Activated CD8-positive, alpha-beta memory T cell treated with anti-CD3 and anti-CD28 coated beads for 36 hours (primary cell): ENCODE measurements around the gene EDNRB. TPM values are rescaled to one million over a fixed set of nuclear protein-coding genes. Genes with fewer than 3 reads are reported as not detected.
"Not testable (repeated sequence)": the region's sequence is repeated elsewhere in the genome, so short reads cannot be mapped to it uniquely, and the experiment has no call there.

ENCODE experiments used
- CTCF ChIA-PET: fragments of 350-600 bp; sonication (Branson Sonifier 250); formaldehyde crosslinking; loops from one replicate; lab custom pipeline; 2021; ENCODE audit warnings: antibody characterized with exemption; lab: Charles Lee
- POLR2A ChIA-PET: fragments of 350-600 bp; sonication (Branson Sonifier 250); formaldehyde crosslinking; loops from one replicate; lab custom pipeline; 2021; ENCODE audit warnings: antibody characterized with exemption; lab: Charles Lee
- total RNA-seq, 2 experiments: library from RNA; stranded (reverse); gene quantifications; one replicate each; pipeline ENCODE4 v1.2.3, GENCODE V29; 2021

The EDNRB gene
- not detected for total RNA-seq

DNA sequence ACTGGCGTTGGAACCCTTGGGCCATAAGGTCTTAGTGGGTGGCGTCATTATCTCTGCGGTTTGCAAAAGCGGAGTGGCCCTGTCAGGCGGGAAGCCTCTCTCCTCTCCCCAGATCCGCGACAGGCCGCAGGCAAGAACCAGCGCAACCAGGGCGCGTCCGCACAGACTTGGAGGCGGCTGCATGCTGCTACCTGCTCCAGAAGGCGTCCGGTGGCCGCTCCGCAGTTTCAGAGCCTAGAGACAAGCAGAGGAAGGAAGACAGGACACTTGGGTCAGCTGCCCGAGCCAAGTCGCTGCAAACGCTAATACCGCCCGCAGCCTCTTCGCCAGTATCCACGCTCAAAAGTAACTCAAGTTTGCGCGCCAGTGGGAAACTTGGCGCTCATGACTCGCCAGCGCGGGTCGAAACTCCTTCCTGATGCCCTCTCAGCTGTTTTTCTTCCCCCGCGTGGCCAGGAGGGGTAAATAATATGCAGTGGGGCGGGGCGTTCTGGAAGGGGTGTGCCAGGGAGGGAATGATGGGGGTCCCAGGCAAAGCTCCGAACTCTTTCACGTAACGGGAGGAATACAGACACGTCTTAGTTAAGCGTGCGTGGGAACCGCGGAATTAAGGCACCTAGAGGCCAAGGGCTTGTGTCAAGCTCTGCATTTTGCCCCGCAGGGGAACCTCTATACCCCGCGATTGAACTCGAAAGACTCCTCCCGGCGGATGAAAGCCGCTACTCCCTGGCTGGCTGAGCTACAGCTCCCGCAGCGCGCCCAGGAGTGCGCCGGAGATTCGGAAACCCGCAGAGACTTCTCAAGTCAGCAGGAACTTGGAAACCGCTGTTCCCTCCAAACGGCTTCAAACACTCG is at the start of gene EDNRB:
Gene EDNRB, minus strand, starts transcription at position 441 of the 855 bp plus-strand sequence. Its CDS starts 258 bp downstream, at position 183.
- CTCF ChIA-PET: no interaction called here

GRCh38 chr13:77966671-77967070 is 48.0 kb upstream of the EDNRB start:
- ChIA-PET CTCF (no interaction called here), POLR2A (no interaction called here)

More for the DNA sequence above, at the start of gene EDNRB:
- POLR2A ChIA-PET: no interaction called here

- POLR2A ChIA-PET: no interaction called here
- CTCF ChIA-PET: no interaction called here
These were observed 34.1 kb upstream of the EDNRB start for GRCh38 chr13:77952737-77953136.

DNA sequence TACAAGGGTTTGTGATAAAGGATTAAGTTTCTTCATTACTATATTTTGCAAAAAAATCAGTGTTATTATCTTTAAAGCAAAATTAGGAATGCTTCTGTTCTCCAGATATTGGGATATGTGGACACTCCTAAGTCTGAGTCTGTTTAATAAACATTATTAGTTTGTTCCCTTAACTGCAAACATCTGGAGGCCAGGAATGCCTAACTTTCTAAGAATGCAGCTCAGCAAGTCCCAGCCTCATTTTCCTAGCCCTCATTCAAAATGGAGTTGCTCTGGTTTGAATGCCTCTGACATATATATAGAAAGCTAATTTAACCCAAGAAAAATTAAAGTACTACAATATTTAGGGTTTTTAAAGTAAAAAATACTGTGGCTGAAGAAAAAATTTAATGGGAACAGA is 33.6 kb upstream of the EDNRB start:
- CTCF ChIA-PET: no interaction called here
- POLR2A ChIA-PET: no interaction called here

GRCh38 chr13:77946522-77946921 is 27.9 kb upstream of the EDNRB start:
- POLR2A ChIA-PET: no interaction called here
- CTCF ChIA-PET: no interaction called here

GRCh38 chr13:77935063-77935462 is 16.4 kb upstream of the EDNRB start:
- CTCF ChIA-PET, POLR2A ChIA-PET: not testable (repeated sequence)

DNA sequence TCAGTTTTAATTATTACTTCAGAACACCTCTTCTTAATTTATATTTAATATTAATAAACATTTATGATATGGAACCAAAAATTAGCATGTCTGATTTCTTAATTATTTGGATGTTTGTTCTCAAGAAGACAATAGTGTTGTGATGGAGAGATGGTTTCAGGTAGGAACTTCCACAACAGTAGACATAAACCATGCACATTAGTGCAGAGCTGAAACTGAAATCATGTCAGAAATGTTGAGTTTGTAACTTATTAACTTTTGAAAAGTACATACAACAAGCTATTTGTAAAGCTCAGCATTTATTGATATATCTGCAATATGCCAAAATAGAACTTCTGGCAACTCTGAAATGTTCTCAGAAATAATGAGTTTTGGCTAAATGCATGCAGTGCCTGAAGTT is 11.8 kb upstream of the EDNRB start:
- POLR2A ChIA-PET: no interaction called here
- CTCF ChIA-PET: no interaction called here

DNA sequence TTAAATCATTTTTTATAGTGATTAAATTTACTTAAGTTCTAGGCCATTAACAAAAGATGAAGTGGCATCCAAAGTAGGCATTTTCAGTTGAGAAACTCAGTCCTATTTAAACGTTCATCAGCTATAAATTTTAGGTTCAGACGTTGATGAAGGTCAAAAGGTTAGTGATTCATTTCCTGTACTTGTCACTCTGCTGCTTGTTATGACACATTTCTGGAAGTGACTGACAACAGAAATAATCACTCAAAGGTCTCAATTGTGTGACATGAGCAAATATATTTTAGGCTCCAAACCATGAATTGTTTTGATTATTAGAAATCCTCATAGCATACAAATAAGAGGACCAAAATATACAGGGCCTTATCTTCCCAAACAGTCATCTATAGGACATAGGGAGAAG is 10.3 kb upstream of the EDNRB start:
- POLR2A ChIA-PET: no interaction called here
- CTCF ChIA-PET: no interaction called here

DNA sequence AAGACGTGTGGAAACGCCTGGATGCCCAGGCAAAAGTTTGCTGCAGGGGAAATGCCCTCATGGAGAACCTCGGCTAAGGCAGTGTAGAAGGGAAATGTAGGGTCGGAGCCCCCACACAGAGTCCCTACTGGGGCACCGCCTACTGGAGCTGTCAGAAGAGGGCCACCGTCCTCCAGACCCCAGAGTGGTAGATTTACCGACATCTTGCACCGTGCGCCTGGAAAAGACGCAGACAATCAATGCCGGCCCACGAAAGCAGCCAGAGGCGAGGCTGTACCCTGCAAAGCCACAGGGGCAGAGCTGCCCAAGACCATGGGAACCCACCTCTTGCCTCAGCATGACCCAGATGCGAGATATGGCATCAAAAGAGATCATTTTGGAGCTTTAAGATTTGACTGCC is 7.0 kb upstream of the EDNRB start:
- CTCF ChIA-PET: no interaction called here
- POLR2A ChIA-PET: no interaction called here

DNA sequence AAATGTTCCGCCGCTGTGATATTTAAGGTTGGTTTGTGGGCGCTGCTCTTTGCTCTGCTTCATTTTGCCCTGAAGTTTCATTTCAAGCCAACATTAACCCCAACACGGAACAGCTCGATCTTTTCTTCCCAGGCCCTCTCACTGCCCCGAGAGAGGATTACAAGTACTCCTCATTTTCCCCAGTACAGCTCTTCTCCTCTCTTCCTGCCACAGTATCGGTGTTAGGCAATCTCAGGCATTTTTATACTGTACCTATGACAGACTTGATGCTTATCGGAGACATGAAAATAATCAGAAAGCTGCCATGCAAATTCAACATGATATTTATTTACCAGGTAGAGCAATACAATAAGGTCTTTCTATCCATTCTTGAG is 1.3 kb upstream of the EDNRB start:
- POLR2A ChIA-PET: no interaction called here
- CTCF ChIA-PET: no interaction called here

GRCh38 chr13:77919246-77919920 is 752 bp upstream of the EDNRB start:
- ChIA-PET POLR2A (no interaction called here), CTCF (no interaction called here)

GRCh38 chr13:77916488-77916887 is 2.1 kb downstream of the EDNRB start:
- ChIA-PET POLR2A (no interaction called here), CTCF (no interaction called here)

DNA sequence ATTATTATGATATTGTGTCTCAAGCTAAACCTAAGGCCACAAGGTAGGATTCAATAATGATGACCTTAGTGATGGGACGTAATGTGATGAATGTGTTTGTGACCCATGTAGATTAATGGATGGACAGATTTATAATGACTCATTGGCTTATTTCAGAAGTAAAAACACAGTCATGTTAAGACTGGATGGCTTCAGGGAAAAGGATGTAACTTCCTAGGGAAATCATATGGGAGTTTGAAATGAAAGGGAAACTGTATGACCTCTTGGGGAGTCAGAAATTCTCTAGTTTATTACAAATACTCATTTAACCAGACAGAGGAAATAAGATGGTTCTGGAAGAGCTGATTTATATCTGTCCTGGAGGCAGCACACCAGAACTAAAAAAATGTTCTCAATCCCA is 2.9 kb downstream of the EDNRB start:
- ChIA-PET POLR2A (no interaction called here), CTCF (no interaction called here)

- CTCF ChIA-PET: no interaction called here
These were observed 5.6 kb downstream of the EDNRB start for GRCh38 chr13:77913003-77913402.

GRCh38 chr13:77911751-77912150 is 6.9 kb downstream of the EDNRB start:
- ChIA-PET POLR2A (no interaction called here), CTCF (no interaction called here)

More at GRCh38 chr13:77913003-77913402, 5.6 kb downstream of the EDNRB start:
- POLR2A ChIA-PET: no interaction called here

DNA sequence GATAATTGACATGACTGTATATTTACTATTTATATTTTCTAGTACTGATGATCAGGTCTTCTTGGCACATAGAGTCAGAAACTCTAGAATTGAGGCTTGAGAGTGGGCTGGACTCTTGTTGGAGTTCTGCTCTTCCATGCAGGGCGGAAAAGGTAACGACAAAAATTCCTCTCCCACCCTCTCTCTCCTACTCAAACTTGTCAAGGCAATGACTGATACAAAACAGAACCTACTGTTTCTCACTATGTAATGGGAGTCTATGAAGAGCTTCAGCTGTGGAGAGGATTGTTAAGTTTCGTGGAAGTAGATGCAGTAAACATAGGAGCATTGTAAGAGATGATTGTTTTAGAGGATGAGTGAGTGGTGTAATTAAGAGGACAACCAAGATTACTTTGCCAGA is 8.8 kb downstream of the EDNRB start:
- CTCF ChIA-PET: no interaction called here
- POLR2A ChIA-PET: no interaction called here

DNA sequence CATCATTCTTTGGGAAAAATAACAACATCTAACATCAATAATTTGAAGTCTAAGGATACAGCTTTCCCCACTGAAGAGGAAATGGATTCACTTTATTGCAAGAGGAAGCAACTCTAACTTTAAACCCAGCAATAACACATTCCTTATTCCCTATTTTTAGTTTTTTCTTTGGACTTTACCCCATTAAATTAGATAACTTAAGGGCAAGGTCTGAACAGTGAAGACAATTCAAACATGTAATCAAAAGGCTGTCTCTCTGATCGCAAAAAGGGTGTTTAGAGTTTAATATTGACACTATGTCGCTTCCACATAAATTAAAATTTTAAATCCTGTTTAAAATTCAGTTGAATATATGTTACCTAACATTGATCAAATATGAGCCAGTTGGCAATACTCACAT is 10.1 kb downstream of the EDNRB start:
- CTCF ChIA-PET: no interaction called here
- POLR2A ChIA-PET: no interaction called here

- POLR2A ChIA-PET: no interaction called here
- CTCF ChIA-PET: no interaction called here
These were observed 10.8 kb downstream of the EDNRB start for GRCh38 chr13:77907666-77908341.

DNA sequence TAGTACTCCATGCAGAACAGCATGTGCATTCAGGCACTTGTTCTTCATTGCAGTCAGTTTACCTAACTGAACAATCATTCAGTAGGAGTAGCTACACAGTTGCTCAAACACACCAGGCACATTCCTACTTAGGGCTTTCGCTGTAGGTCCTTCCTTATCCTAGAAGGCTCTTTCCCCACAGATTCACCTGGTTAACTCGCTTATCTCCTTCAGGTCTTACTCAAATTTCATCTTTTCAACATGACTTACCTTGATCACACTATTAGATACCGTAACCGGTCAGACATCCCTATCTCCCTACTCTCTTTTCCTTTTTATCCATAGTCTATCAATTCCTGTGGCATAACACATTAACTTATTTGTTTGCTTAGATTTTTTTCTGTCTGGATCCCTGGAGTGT is 14.6 kb downstream of the EDNRB start:
- ChIA-PET POLR2A (no interaction called here), CTCF (no interaction called here)

GRCh38 chr13:77903435-77903834 is 15.2 kb downstream of the EDNRB start:
- POLR2A ChIA-PET: no interaction called here
- CTCF ChIA-PET: no interaction called here
